ENCODE measurements around the gene TNRC18.

The TNRC18 gene

GRCh38 chr7:5451391-5451790, 27.8 kb upstream of the TNRC18 start:
- DNase-seq = no peak

- no peak for DNase-seq
Measured at GRCh38 chr7:5450549-5451327, 27.1 kb upstream of the TNRC18 start.

- DNase-seq = no peak
Measured at GRCh38 chr7:5448378-5449037, 24.9 kb upstream of the TNRC18 start.

GRCh38 chr7:5445981-5446594, 22.5 kb upstream of the TNRC18 start:
- DNase-seq = no peak

GRCh38 chr7:5443678-5444077, 20.0 kb upstream of the TNRC18 start:
- DNase-seq = no peak

- no peak for DNase-seq
Measured at GRCh38 chr7:5442757-5443305, 19.2 kb upstream of the TNRC18 start.

GRCh38 chr7:5441840-5442503, 18.3 kb upstream of the TNRC18 start:
- no peak for DNase-seq

- no peak for DNase-seq
Measured at GRCh38 chr7:5439572-5440496, 16.2 kb upstream of the TNRC18 start.

- no peak for DNase-seq
Measured at GRCh38 chr7:5439209-5439571, 15.6 kb upstream of the TNRC18 start.

GRCh38 chr7:5437987-5438386, 14.4 kb upstream of the TNRC18 start:
- DNase-seq = no peak

GRCh38 chr7:5437348-5437892, 13.8 kb upstream of the TNRC18 start:
- no peak for DNase-seq

- no peak for DNase-seq
Measured at GRCh38 chr7:5436003-5436678, 12.5 kb upstream of the TNRC18 start.

- no peak for DNase-seq
Measured at GRCh38 chr7:5435291-5436002, 11.8 kb upstream of the TNRC18 start.

- DNase-seq = no peak
Measured at GRCh38 chr7:5433181-5433580, 9.5 kb upstream of the TNRC18 start.

- no peak for DNase-seq
Measured at GRCh38 chr7:5432691-5433090, 9.1 kb upstream of the TNRC18 start.

- DNase-seq = no peak
Measured at GRCh38 chr7:5431560-5432015, 8.0 kb upstream of the TNRC18 start.

- no peak for DNase-seq
Measured at GRCh38 chr7:5430612-5430947, 6.9 kb upstream of the TNRC18 start.

- DNase-seq = no peak
Measured at GRCh38 chr7:5429857-5430611, 6.4 kb upstream of the TNRC18 start.

- DNase-seq = no peak
Measured at GRCh38 chr7:5429253-5429856, 5.7 kb upstream of the TNRC18 start.
